Stimulated activated CD4-positive, alpha-beta T cell treated with anti-CD3 and anti-CD28 coated beads, Interleukin-4, amount 100 ng/mL, for 24 hours (primary cell): ENCODE measurements around the gene LAT.
A peak's percentile ranks its signal among the peaks of the same experiment; 100 is the strongest.
"Not testable (repeated sequence)": the region's sequence is repeated elsewhere in the genome, so short reads cannot be mapped to it uniquely, and the experiment has no call there.

Source experiments
- DNase-seq: peaks from one replicate; pipeline ENCODE4 v3.0.0-alpha.2; 2020

Gene LAT

DNA sequence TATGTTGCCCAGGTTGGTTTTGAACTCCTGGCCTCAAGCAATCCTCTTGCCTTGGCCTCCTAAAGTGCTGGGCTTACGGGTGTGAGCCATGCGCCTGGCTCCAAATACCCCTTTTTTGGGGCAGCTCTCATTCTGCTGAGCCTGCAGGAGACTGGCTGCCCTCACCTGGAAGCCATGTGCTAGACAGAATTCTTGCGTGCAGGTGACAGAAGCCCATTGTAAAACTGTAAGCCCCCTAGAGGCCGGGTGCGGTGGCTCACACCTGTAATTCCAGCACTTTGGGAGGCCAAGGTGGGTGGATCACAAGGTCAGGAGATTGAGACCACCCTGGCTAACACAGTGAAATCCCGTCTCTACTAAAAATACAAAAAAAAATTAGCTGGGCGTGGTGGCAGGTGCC is 4.5 kb upstream of the LAT start:
- DNase-seq, result not testable (repeated sequence)

DNA sequence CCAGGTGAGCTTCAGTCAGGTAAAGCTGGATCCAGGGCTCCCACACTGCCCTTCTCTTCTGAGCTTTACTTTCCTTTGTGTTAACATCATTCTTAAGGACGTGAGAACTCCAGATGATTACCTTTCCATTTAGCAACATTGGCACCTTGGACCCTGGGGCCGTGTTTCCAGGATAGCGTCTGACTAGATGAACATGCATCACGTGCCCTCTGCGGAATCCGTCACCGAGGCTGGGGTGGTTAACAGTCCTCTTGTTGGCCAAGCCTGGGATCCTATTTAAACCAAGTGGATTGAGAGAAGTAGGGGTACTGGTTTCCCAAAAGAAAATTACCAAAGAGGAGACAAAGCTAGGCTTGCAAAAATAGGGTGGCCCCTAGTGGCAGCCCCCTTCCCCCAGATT is 3.9 kb upstream of the LAT start:
- DNase-seq, result no peak

DNA sequence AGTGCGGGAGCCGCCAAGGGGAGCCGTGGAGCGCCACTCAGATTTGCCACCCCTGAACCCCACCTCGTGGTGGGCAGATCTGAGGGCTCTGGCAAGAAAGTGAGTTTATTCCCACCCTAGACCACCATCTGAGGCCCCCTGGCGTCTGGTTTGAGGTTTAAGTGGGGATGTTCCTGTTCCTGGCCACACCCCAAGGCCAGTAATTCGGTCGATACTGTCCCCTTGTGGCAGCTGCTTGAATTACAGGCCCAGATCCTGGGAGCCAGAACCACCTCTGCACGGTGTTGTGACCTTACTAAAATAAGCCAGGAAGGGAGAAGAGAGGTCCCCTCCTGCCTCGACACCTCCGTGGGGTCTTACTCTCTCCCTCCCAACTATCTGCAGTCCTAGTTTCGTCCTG is 3.3 kb upstream of the LAT start:
- DNase-seq, result peak; percentile 53

DNA sequence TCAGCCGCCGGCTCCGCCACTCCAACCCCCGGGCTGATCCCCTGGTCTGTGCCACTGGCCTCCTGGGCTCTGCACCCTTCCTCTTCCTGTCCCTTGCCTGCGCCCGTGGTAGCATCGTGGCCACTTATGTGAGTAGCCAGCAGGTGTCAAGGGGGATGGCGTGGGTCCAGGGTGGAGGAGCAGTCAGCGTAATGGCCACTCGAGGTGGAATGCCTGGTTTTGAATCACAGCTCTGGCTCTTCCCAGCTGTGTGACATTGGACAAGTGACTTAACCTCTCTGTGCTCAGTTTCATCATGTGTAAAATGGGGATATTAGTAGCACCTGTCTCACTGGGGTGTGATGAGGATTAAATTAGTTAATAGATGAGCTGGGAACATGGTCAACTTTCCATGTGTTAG is 2.4 kb upstream of the LAT start:
- no peak for DNase-seq

DNA sequence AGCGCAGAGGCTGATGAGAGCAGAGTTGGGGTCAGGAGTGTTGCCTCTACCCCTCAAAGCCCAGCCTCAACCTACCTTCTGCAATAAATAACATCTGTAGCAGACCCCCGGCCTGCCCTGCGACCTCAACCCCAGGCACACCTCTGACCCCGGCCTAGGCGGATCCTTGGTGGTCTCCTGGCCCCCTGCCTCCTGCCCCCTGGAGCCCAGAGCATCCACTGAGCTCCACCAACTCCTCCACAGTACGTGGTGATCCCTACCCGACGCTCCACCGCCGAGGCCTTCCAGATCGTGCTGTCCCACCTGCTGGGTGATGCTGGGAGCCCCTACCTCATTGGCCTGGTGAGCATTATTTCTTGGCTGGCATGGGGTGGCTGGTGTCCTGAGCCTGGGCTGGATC is 1.9 kb upstream of the LAT start:
- no peak for DNase-seq

DNA sequence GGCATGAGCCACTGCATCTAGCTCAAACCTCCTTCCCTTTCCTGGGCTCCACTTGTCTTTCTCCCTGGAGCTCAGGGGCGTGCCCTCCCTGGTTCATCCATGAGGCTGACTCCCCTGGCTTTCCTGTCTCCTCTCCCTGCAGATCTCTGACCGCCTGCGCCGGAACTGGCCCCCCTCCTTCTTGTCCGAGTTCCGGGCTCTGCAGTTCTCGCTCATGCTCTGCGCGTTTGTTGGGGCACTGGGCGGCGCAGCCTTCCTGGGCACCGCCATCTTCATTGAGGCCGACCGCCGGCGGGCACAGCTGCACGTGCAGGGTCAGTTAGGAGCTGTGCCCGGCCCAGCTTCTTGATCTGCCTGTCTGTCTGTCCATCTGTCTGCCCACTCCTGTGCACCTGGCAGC is 1.2 kb upstream of the LAT start:
- DNase-seq, result no peak

DNA sequence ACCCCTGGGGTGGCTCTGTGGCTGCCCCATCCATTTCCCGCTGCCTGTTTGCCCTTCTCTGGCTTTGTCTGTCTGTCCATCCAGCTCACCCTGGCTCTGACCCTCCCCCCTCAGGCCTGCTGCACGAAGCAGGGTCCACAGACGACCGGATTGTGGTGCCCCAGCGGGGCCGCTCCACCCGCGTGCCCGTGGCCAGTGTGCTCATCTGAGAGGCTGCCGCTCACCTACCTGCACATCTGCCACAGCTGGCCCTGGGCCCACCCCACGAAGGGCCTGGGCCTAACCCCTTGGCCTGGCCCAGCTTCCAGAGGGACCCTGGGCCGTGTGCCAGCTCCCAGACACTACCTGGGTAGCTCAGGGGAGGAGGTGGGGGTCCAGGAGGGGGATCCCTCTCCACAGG is 761 bp upstream of the LAT start:
- DNase-seq, result no peak

DNA sequence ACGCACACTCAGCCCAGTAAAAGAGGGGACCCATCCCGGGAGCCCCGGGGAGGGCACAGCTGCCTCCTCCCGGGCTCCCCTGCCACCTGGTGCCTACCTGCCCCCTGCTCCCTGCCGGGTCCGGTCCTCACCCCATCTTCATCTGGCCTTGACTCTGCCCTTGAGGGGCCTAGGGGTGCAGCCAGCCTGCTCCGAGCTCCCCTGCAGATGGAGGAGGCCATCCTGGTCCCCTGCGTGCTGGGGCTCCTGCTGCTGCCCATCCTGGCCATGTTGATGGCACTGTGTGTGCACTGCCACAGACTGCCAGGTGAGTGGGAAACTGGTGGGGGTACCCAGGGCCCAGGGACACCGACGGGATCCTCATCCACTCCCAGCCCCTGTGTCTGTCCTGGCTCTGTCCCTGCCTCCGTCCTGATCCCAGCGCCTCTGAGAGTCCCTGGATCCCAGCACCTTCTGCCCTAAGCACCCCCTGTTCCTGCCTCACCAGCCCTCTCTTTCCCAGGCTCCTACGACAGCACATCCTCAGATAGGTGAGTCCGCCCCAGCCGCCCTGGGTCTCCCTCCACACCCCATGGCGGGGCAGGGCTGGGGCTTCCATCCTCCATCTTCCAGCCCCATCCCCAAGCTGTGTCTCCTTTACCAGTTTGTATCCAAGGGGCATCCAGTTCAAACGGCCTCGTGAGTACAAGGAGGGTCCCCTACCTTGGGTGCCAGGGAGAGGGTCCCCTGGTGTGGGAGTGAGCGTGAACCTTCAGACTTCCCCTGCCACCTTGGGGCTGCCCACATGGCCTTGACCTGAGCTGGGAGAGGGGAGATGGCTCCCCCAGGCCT is 574 bp downstream of the LAT start:
- no peak for DNase-seq

DNA sequence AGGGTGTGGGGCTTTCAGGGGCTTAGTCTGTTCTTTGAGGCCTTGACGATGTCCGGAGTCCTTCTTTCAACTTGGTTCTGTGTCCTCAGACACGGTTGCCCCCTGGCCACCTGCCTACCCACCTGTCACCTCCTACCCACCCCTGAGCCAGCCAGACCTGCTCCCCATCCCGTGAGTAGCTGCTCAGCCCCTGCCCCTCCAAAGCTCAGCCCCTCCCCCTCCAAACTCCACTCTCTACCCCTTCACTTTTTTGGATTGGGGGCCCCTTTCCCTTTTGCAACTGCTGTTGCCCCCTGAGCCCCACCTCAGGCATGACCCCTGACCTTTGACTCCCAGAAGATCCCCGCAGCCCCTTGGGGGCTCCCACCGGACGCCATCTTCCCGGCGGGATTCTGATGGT is 1.2 kb downstream of the LAT start:
- DNase-seq, result no peak

DNA sequence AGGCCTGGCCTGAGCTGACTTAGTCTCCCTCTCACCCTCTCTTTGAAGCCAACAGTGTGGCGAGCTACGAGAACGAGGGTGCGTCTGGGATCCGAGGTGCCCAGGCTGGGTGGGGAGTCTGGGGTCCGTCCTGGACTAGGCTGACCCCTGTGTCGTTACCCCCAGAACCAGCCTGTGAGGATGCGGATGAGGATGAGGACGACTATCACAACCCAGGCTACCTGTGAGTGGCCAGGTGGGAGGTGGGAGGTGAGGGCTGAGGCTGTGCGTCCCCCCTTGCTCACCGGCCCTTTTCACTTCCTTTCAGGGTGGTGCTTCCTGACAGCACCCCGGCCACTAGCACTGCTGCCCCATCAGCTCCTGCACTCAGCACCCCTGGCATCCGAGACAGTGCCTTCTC is 1.6 kb downstream of the LAT start:
- DNase-seq, result no peak

DNA sequence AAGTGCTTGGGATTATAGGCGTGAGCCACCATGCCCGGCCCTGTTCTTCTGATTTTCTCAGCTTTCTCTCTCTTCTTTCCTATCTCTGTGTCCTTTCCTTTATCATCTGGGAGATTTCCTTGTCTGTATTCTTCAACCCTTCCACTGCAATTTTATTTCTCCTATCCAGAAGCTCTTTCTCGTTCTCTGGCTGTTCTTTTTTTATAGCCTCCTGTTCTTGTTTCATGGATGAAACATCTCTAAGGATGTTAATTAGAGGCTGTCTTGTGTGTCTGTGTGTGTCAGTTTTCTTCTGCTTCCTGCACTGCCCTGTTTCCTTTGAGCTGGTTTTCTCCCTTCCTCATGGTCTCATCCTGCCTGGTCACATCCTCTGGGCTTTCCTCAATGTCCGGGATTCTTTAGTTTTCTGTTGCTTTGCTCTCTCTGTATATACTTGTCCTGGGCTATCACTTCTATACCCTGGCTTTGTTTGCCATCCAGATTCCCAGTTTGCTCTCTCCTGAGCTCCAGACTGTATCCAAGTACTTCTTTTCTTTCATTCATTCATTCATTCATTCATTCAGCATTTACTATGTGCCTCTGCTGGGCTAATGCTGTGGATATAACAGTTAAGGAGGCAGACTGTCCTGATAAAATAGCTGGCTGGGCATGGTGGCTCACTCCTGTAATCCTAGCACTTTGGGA is 2.5 kb downstream of the LAT start:
- DNase-seq, result no peak

DNA sequence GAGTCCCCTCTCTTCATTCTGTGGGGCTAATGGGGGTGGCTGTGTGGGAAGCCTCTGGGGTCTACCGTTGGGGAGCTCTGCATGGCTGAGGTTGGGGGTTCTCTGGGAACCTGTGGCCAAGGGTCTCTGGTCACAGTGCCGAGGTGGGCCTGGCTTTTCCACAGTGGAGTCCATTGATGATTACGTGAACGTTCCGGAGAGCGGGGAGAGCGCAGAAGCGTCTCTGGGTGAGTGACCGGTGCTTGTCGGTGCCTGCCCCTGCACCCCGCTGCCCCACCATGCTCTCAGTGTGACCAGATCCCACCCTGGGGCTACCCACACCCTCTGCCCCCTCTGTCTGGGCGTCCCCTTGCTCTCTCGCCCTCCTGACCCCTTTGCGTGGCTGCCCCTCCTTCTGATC is 4.5 kb downstream of the LAT start:
- no peak for DNase-seq

DNA sequence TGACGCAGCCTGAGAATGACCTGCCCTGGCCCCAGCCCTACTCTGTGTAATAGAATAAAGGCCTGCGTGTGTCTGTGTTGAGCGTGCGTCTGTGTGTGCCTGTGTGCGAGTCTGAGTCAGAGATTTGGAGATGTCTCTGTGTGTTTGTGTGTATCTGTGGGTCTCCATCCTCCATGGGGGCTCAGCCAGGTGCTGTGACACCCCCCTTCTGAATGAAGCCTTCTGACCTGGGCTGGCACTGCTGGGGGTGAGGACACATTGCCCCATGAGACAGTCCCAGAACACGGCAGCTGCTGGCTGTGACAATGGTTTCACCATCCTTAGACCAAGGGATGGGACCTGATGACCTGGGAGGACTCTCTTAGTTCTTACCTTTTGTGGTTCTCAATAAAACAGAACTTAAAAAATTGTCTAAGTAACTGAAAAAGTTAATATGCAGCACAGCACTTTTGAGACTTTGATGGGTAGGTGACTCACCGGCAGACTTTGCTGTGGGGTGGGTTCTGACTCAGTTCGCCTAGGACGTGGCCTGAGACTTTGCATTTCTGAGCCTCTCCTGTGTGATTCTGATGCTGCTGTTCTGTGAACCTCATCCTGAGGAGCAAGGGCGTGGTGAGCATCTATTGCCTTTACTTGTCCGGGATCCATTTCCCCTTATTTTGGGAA is 5.7 kb downstream of the LAT start:
- DNase-seq, result peak; percentile 82

DNA sequence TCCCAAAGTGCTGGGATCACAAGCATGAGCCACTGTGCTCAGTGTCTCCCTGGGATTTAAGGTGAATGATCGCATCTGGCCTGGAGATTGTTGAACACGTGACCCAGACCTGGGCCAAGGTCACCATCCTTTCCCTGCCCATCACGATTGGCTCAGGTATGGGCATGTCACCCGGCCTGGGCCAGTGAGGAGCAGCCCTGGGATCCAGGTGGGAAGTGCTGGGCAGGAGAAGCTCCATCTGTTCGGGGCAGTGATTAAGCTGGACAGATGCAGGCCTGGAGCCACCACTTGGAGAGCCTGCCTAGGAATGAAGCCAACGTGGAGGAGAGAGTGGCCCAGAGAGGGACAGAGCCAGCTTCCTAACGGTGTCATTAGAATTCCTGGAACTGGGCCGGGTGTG is 6.8 kb downstream of the LAT start:
- no peak for DNase-seq

DNA sequence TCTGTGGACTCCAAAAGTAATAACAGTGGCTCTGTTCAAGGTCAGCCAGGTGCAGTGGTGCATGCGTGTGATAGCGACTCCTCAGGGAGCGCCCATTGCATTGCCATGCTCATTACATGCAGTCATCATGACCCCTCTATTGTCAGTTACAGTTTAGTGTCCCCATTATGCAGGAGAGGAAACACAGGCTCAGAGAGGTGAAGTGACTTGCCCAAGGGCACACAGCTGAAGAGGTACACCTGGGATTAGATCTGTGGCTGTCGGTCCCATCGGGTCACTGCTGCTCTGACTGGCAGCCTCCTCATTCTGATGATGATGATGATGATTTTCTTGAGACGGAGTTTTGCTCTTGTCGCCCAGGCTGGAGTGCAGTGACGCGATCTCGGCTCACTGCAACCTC is 7.6 kb downstream of the LAT start:
- no peak for DNase-seq

DNA sequence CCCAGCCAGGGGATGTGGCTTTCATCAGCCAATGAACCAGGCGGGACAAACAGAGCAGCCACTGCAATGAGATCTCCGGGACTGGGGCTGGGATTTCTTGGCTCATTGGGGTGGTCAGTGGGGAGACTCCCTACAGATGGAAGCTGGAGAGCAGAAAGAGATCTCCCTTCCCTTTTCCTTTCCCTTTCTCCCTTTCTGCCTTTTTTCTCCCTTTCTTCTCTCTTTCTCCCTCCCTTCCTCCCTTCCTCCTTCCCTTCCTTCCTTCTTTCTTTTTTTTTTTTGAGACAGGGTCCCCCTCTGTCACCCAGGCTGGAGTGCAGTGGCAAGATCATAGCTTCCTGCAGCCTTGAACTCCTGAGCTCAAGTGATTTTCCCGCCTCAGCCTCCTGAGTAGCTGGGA is 14.0 kb downstream of the LAT start:
- no peak for DNase-seq

DNA sequence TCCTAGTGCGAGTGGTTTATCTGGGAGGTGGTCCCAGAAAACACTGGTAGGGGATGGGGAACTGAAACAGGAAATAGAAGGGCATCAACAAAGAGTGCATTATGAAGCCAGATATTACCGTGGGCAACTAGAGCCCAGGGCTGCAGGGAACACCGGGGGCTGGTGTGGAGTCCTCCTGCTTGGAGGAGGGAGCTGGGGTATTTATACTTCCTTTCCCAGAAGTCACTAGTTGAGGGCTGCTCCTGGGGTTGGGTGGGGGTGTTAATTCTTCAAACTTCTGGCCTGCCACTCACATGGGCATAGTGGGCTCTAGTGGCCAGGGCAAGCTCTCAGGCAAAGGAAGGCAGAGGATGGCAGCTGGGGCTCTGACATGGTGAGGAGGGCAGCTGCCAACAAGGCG is 14.7 kb downstream of the LAT start:
- DNase-seq, result no peak

DNA sequence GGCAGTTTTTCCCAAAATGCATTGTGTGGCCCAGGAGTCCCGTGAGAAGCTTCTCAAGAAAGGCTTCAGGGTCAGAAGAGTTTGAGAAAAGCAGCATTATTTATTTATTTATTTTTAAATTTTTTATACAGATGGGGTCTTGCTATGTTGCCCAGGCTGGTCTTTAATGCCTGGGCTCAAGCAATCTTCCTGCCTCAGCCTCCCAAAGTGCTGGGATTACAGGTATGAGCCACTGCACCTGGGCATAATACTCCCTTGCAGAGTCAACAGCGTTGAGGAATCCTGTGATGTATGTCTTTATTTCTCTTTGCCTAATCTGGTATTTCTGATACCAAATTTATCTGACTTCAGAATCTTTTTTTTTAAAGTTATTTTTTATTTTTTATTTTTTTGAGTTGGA is 15.2 kb downstream of the LAT start:
- no peak for DNase-seq

DNA sequence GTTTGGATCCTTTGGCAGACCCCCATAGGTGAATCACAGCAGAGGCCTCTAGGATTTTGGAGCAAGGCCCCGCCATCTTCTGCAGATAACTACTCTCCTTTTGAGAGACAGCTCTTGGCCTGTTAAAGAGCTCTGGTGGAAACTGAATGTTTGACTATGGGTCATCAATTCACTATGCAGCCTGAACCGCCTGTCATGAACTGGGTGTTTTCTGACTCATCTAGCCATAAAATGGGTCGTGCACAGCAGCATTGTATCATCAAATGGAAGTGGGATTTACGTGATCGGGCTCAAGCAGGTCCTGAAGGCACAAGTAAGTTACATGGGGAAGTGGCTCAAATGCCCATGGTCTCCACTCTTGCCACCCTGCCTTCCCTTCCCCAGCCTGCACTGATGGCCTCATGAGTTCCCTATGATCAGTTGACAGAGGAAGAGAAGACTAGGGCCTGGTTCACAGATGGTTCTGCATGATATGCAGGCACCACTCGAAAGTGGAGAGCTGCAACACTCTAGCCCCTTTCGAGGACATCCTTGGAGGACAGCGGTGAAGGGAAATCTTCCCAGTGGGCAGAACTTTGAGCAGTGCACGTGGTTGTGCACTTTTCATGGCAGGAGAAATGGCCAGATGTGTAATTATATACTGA is 19.8 kb downstream of the LAT start:
- DNase-seq, result not testable (repeated sequence)

DNA sequence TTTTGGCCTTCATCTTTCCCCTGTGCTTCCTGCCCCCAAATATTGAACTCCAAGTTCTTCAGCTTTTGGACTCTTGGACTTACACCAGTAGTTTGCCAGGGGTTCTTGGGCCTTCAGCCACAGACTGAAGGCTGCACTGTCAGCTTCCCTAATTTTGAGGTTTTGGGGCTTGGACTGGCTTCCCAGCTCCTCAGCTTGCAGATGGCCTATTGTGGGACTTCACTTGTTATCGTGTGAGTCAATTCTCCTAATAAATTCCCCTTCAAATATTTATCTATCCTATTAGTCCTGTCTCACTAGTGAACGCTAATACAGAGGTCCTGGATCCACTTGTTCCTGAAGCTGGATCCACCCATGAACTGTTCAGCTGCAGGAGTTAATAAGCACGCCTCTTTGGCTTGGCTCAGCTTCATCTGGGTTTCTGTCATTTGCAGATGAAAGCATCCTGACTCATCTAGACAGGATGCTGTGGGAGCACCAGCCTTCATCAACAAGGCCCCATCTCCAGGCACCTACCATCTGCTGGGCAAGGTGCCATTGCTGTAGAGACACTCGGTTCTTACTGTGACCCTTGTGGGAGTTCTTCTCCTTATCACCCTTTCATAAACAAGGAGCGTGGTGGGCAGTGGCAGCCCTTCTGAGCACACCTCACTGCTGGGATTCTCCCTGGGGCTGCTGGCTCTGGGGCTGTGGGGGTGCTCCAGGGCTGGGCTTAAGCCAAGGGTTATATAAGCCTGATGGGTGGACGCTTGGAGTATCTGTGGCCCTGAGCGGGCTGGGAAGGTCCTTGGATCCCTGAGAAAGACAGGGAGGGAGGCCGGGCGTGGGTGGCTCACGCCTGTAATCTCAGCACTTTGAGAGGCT is 23.1 kb downstream of the LAT start:
- peak; percentile 83 for DNase-seq

DNA sequence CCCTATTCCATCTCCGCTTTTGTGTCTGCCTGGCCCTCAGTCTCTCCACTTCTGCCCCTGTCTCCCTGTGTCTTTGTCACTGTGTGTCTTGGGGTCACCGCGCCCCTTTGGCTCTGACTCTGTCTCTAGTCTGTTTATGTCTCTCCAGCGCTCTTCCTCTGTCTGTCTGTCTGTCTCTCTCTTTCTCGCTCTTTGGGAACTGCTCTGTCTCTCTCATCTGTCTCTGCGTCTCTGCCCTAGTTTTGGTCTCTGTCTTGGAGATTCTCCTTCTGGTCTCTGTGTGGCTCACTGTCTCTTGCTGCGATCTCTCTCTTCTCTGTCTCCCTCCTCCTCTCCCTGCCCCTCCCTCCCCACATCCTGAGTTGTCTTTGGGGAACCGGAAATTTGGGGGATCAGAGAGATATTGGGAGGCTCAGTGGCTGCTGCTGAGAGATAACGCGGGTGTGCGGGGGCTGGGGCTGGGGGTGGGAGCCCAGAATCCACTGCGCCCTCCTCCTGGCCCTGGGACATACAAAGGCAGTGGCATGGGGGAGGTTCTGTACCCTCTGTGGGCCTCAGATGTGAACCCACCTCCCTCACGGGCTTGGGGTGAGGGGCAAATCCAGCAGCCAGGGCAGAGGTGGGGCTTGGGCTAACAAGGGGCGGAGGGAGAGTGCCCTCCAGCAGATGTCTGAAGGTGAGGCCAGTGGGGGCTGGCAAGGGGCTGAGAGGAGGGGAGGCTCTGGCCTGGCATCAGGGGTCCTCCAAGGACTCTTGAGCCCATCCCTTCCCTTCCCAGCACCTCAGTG is 24.4 kb downstream of the LAT start:
- DNase-seq, result no peak

DNA sequence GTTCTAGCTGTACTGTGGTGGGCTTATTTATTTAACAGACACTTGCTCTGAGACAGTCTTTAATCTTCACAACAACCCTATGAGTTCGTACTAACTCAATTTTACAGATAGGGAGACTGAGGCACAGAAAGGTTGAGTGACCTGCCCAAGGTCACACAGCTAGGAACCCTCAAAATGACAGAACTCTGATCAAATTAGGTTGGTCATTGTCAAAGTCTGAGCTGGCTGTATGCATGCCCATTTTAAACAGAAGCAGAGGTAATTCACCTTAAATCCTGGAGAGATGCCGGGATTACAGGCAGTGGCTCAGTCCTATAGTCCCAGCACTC is 24.9 kb downstream of the LAT start:
- no peak for DNase-seq
